Cardiac fibroblast (primary cell): ENCODE results near the gene AMH.
A peak's percentile ranks its signal among the peaks of the same experiment; 100 is the strongest.

ENCODE experiments used
- DNase-seq, 2 donors: peaks; one replicate each; pipeline versions ENCODE4 v3.0.0 to v3.0.0-alpha.2; 2010; ENCODE audit warnings: low read depth in 2 of 2
- H3K4me3 ChIP-seq, 2 donors: replicated peaks in 1 of 2; 1 replicate in 1 of 2; 2 replicates in 1 of 2; pipeline ENCODE4 v1.5.1; 2011; ENCODE audit warnings: low read depth in 2 of 2, low read length in 2 of 2, mild to moderate bottlenecking in 2 of 2, moderate library complexity in 1 of 2
- TF ChIP-seq, protein P1 (sequence below): IDR thresholded peaks from one replicate; pipeline ENCODE4 v1.5.1; 2011; ENCODE audit warnings: low read depth, mild to moderate bottlenecking, low read length, inconsistent platforms

Gene AMH

DNA sequence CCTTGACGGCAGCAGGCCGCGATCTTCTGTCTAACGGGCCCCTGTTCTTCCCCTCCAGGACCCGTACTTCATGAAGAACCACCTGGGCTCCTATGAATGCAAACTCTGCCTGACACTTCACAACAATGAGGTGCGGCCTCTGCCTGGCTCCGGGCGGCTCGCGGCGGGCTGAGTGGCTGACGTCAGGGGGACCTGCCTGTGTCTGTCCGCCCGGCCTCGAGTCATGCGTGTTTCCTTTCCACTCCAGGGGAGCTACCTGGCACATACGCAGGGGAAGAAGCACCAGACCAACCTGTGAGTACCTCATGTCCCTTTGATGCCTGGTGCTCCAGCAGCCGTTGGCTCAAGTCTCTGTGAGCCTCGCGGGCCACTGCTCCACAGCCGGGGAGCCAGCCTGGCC is 4.6 kb upstream of the AMH start:
- H3K4me3 ChIP-seq: no peak overlapping the region
- TF ChIP-seq, protein P1, sequence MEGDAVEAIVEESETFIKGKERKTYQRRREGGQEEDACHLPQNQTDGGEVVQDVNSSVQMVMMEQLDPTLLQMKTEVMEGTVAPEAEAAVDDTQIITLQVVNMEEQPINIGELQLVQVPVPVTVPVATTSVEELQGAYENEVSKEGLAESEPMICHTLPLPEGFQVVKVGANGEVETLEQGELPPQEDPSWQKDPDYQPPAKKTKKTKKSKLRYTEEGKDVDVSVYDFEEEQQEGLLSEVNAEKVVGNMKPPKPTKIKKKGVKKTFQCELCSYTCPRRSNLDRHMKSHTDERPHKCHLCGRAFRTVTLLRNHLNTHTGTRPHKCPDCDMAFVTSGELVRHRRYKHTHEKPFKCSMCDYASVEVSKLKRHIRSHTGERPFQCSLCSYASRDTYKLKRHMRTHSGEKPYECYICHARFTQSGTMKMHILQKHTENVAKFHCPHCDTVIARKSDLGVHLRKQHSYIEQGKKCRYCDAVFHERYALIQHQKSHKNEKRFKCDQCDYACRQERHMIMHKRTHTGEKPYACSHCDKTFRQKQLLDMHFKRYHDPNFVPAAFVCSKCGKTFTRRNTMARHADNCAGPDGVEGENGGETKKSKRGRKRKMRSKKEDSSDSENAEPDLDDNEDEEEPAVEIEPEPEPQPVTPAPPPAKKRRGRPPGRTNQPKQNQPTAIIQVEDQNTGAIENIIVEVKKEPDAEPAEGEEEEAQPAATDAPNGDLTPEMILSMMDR: no peak
- DNase-seq: no peak

DNA sequence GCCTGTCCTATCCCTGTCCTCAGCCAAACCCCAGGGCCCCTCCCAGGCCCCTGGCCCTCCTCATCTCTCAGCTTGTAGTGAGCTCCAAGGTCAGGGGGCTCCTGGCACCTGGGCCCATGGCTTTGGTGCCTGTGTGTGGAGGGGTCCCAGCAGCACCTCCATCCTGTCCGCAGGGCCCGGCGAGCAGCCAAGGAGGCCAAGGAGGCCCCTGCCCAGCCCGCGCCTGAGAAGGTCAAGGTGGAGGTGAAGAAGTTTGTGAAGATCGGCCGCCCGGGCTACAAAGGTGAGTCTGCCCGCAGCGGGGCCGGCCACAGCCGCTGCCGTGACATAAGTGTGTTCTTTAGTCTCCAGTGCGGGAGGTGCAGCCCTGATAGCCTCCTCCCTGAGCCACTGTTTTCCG is 3.9 kb upstream of the AMH start:
- no peak for DNase-seq
- H3K4me3 ChIP-seq: no peak overlapping the region
- TF ChIP-seq, protein P1: no peak

DNA sequence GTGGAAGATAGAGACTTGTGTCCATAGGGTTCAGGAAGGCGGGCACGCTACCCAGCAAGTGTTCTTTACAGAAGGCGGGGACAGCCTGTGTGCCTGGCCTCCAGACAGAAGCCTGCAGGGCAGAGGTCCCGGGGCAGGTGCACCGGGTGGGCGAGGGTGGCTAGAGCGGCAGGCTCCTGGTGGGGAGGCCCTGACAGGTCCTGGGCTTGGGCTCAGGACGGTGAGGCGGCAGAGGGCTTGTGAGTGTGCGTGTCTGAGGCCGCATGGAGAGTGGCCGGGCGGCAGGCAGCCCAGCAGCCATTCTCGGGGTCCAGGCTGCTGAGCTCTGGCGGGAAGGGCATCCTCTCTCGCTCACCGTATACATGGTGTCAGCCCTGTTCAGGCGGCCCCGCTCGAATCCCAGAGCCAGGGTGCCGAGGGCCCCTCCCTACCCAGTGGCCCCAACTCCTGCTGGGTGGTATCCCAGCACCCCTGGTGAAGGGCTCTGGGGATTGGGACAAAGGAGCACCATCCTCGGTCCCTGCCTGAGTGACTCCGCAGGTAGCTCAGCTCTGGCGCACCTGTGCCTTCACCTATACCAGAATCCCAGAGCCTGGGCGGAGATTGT is 3.0 kb upstream of the AMH start:
- H3K4me3 ChIP-seq: no peak overlapping the region
- TF ChIP-seq, protein P1: no peak
- no peak for DNase-seq

DNA sequence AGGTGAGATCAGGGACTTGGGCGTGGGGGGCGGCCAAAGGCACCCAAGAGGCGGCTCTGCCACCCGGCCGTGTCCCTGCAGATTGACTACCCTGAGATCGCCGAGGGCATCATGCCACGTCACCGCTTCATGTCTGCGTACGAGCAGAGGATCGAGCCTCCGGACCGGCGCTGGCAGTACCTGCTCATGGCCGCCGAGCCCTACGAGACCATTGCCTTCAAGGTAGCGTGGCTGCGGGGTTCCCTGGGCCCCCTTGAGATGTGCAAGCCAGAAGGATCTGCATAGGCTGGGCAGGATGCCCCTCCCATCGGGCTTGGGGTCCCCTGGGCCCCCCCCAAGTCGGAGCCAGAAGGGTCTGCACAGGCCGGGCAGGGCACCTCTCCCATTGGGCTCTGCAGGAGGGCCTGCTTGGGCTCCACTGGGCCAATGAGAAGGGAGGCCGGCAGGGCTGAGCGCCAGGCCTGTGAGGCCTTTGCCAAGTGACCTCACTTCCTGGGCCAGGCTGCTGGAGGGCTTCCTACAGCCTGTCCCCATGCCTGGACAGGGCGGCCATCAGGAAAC is 2.2 kb upstream of the AMH start:
- peak; percentile 72 to 74 for DNase-seq
- TF ChIP-seq, protein P1: no peak
- no peak overlapping the region for H3K4me3 ChIP-seq

DNA sequence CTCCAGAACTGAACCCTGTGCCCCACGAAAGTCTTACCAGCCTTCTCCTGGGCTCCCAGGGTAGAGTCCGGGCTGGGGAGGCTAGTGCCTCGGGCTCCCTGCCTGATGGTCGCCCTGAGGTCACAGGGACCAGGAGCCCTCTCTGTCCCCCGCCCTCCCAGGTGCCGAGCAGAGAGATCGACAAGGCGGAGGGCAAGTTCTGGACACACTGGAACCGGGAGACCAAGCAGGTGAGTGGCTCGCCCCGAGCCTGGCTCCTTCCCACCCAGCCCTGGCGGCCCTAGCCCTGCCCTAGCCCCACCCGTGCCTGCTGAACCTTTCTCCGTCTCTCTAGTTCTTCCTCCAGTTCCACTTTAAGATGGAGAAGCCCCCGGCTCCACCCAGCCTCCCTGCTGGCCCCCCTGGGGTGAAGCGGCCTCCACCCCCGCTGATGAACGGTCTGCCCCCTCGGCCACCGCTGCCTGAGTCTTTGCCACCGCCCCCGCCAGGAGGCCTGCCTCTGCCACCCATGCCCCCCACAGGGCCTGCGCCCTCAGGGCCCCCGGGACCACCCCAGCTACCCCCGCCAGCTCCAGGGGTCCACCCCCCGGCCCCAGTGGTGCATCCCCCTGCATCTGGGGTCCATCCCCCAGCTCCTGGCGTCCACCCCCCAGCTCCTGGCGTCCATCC is 1.6 kb upstream of the AMH start:
- DNase-seq: no peak
- TF ChIP-seq, protein P1: no peak
- H3K4me3 ChIP-seq: no peak overlapping the region

DNA sequence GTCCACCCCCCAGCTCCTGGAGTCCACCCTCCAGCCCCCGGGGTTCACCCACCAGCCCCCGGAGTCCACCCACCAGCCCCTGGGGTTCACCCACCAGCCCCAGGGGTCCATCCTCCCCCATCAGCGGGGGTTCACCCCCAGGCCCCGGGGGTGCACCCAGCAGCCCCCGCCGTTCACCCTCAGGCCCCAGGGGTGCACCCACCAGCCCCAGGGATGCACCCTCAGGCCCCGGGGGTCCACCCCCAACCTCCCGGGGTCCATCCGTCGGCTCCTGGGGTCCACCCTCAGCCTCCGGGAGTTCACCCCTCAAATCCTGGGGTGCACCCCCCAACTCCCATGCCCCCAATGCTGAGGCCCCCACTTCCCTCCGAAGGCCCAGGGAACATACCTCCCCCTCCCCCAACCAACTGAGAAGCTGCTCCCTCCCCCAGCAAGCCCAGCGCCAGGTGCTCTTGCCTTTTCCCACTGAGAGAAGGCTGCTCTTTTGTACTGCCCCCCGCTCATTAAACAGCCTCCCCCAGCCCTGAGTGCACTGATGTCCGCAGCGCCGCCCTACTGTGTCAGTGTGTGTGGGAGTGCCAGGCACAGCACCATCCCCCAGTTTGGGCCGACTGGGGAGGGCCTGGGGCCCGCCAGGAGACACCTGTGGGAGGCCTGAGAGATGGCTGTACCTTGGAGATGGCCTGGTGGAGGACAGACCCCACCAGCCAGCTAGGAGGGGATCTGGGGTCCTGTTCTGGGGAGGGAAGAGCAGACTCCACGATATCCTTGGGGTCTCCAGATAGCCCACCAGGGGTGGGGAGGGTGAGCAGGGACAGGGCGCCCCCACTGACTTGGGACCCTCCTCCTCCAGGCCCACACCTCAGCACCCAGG is 750 bp upstream of the AMH start:
- TF ChIP-seq, protein P1: no peak
- no peak for DNase-seq

More for the DNA sequence above, 750 bp upstream of the AMH start:
- no peak overlapping the region for H3K4me3 ChIP-seq
